ENCODE data around the gene SEC16A.

SEC16A gene

DNA sequence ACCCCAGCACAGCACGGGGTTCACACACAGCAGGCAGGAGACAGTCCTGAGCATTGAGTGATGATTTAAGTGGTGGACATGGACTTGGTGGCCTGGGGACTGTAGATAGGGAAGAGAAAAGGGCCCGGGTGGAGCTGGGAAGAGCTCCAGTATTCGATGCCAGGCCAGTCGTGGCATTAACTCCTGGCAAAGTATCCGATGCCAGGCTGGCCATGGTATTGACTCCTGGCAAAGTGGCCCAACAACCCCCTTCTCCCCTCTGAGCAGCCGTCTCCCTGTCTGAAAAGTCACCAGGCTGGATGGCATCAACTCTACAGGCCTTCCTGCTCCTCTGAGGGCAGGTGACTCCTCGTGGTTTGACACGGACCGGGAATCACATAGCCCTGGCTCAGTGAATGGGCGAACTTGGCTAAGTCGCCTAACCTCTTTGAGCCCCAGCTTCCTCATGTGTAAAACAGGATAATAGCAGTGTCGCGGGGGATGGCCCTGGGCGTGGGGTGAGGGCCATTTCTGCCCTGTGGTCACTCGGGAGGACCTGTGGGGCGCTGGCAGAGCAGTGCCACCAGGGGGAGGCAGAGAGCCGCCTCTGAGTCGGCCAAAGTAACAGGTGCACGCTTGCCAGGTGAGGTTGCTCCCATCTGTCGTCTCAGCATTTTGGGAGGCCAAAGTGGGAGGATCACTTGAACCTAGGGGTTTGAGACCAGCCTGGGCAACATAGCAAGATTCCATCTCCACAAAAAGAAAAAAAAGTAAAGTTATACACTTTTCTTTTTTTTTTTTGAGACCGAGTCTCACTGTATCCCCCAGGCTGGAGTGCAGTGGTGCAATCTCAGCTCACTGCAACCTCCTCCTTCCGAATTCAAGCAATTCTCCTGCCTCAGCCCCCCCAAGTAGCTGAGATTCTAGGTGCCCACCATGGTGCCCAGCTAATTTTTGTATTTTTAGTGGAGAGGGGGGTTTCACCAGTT is 5.7 kb upstream of the SEC16A start:
- Mint-ChIP-seq H3K27me3 (peaks cover 27% of the 10 kb centered on the region), H3K9me3 (peaks cover 2% of the 10 kb centered on the region), H3K36me3 (no peaks in the 10 kb centered on the region), H3K4me3 (no peak overlapping the region), H3K4me1 (peaks cover 7% of the 10 kb centered on the region), H3K27ac (no peak overlapping the region)
- CTCF ChIA-PET = interaction anchor here (0.6 to 7.6 kb wide), 11 partner anchors 45 to 288 kb away, joined by 3 to 166 read pairs (median 3); no protein-coding TSS in a partner anchor
- peak; percentile 84 for DNase-seq

DNA sequence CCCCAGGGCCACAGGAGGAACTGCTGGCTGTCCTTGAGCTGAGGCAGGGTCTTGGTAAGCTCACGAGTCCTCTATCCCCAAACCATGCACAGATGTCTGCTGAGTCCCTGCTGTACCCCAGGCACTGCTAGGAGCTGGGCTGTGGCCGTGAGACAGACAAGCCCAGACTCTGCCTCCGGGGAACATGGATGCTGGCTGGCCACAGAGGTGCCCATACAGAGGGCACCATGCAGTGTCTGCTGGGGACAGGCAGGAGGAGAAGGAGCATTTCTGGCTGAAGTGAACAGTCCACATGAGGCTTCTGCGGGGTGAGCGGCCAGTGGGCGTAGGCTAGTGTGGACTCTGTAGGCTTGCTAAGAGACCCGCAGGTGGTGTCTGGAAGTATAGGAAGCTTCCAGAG is 4.8 kb upstream of the SEC16A start:
- Mint-ChIP-seq H3K9me3 (peaks cover 2% of the 10 kb centered on the region), H3K36me3 (peaks cover 2% of the 10 kb centered on the region), H3K4me1 (peaks cover 7% of the 10 kb centered on the region), H3K27me3 (peaks cover 27% of the 10 kb centered on the region), H3K27ac (no peak overlapping the region), H3K4me3 (no peak overlapping the region)
- no peak for DNase-seq
- CTCF ChIA-PET = interaction anchor here (0.6 to 7.6 kb wide), 12 partner anchors 46 to 231 kb away, joined by 3 to 166 read pairs (median 3); no protein-coding TSS in a partner anchor

DNA sequence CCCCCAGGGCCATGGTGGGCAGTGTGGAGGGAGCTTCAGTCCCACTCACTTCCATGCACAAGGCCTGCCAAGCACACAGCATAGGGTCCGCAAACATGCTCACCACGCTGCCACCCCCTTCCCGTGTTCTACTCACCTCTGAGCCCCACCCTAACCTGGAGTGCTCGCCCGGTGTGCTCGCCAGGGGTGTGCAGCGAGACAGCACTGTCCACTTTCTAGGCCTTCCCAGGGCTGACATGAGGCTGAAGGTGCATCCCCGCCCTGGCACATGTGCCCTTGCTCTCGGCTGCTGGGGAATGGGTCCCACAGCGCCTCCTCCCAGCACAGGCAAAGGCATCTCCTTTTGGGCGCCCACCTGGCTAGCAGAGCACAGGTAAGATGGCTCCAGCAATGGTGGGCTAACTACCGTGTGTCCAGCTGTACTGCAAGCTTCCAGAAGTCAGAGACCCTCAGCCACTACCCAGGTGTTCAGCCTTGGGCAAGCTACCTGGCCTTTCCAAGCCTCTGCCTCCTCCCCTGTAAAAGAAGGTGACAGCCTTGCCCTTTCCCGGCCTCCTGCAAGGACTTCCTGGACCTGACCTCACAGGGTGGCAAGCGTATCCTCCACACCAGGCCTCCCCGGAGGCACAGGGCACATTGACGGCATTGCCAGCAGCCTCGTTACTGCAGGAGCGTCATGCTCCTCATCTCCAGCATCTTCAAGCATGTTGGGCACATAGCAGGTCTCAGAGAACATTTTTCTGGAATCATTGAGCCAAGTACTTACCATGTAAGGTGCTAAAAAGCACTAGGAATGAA is 4.2 kb upstream of the SEC16A start:
- no peak overlapping the region for H3K27ac Mint-ChIP-seq
- H3K4me3 Mint-ChIP-seq = no peak overlapping the region
- peaks cover 27% of the 10 kb centered on the region for H3K27me3 Mint-ChIP-seq
- no peaks in the 10 kb centered on the region for H3K9me3 Mint-ChIP-seq
- CTCF ChIA-PET = interaction anchor here (0.6 to 7.6 kb wide), 11 partner anchors 9 to 181 kb away, joined by 3 to 166 read pairs (median 4); no protein-coding TSS in a partner anchor
- H3K36me3 Mint-ChIP-seq = peaks cover 5% of the 10 kb centered on the region
- H3K4me1 Mint-ChIP-seq = peaks cover 11% of the 10 kb centered on the region
- no peak for DNase-seq

DNA sequence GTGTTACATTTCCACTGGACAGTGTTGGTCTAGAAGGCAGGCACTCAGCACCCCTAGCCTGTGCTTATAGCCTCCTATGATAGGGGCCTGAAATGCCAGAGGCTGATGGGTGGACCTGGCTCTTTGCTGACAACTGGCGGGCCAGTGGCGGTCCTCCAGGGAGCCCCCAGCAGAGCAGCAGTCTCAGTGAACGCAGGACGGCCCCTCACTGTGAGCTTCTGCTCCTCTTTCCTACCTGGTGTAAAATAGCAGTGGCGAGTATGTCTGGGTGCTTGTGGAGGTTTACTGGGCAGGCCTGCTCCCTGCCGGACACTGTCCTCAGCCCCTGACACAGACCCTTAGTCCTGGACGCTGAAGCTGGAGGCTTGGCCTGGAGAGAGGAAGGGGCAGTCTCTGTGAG is 3.3 kb upstream of the SEC16A start:
- Mint-ChIP-seq H3K36me3 (peaks cover 5% of the 10 kb centered on the region), H3K9me3 (no peaks in the 10 kb centered on the region), H3K4me3 (no peak overlapping the region), H3K27ac (no peak overlapping the region), H3K4me1 (peaks cover 20% of the 10 kb centered on the region), H3K27me3 (peaks cover 27% of the 10 kb centered on the region)
- DNase-seq = no peak
- CTCF ChIA-PET = interaction anchor here (0.6 to 7.6 kb wide), 13 partner anchors 10 to 182 kb away, joined by 3 to 166 read pairs (median 4); no protein-coding TSS in a partner anchor

DNA sequence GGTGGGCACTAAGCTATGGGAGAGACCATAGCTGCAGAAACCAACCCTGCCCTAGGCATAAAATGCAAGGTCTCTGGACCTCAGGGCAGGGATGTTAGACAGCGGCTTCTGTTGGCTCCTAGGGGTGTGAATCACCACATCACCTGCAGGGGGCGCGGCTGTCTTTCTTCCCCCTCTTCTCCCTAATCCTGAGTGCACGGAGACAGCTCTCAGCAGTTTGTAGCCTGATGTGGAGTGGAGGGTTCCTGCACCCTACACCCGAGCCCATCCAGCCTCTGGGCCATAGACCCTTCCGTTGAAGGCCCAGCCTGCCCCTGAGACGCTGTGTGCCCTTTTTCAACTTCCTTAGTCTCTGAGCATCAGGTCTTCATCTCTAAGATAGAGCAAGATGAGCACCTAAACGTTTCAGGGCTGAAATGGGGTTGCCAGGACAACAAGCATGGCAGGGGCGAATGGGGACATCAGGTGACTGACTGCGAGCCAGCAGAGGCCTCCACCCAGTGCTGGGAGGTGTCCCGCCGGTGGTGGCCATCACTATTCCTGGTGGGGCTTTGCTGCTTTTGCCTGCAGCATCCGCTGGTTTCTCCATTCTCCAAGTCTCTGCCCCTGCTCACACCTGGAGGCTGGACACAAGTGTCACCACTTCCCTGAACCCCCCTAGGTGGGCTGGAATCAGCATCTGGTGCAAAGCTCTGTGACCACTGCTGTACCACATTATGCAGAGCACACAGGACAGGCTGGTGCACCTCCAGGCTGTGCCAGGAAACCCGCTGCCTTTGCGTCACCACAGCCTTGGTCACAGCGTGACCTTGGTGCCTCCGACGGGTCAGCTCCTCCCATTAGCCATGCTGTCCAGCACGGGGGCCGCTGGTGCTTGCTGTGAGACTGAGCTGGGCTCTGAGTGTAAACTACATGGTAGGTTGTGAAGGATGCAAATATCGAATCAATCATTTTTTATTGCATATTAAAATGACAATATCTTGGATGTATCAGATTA is 2.5 kb upstream of the SEC16A start:
- Mint-ChIP-seq H3K27me3 (peaks cover 27% of the 10 kb centered on the region), H3K9me3 (no peaks in the 10 kb centered on the region), H3K36me3 (peaks cover 5% of the 10 kb centered on the region), H3K4me1 (peaks cover 23% of the 10 kb centered on the region), H3K4me3 (peak overlapping the region; percentile 56), H3K27ac (peak overlapping the region; percentile 69)
- DNase-seq = peak; percentile 90
- CTCF ChIA-PET = interaction anchor here (0.6 to 7.6 kb wide), 18 partner anchors 11 to 182 kb away, joined by 3 to 166 read pairs (median 4); no protein-coding TSS in a partner anchor

DNA sequence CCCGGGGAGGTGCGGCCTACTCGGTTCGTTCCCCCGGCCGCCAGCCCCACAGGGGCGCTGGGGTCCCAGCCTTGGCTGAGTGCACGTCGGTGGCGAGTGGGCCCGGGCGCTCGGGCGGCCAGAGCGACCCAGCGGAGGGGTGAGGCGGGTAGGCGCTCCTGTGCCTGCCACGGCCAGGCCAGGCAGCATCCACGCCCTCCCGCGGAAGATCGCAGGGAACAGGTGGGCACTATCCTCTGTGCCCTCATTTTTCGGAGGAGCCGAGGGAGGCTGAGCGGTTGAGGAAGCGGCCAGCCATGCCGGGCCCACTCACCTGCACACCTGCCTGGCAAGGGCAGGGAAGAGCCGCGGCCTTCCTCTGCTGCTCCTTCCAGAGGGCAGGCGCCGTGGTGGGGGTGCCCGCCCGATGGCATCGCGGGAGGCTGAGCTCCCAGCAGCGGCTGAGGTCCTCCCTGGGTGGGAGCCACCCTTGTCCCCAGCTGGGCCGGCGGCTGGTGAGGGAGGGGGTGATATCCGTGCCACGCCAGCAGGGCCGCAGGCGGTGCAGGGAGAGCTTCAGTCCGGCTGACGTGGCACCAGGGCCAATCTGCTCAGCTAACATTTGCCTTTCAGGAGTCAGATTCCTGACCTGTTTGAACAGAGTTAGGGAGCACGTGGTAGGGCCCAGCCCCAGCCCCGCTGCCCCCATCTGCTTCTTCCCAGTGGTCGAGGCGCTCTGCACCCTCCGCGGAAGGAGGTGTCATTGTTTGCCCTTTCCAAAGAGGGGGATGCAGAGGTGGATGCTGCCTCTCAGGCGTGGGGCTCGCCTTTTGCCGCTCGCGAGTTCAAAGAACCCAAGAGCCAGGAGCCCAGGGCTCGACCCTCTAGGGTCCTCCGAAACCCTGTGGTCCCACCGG is 1.6 kb upstream of the SEC16A start:
- peaks cover 30% of the 10 kb centered on the region for H3K4me1 Mint-ChIP-seq
- H3K9me3 Mint-ChIP-seq = no peaks in the 10 kb centered on the region
- DNase-seq = no peak
- H3K4me3 Mint-ChIP-seq = peak overlapping the region; percentile 56
- peaks cover 24% of the 10 kb centered on the region for H3K27me3 Mint-ChIP-seq
- CTCF ChIA-PET = interaction anchor here (0.7 to 7.6 kb wide), 11 partner anchors 18 to 172 kb away, joined by 3 to 166 read pairs (median 6); no protein-coding TSS in a partner anchor
- peaks cover 8% of the 10 kb centered on the region for H3K36me3 Mint-ChIP-seq
- H3K27ac Mint-ChIP-seq = peak overlapping the region; percentile 69

DNA sequence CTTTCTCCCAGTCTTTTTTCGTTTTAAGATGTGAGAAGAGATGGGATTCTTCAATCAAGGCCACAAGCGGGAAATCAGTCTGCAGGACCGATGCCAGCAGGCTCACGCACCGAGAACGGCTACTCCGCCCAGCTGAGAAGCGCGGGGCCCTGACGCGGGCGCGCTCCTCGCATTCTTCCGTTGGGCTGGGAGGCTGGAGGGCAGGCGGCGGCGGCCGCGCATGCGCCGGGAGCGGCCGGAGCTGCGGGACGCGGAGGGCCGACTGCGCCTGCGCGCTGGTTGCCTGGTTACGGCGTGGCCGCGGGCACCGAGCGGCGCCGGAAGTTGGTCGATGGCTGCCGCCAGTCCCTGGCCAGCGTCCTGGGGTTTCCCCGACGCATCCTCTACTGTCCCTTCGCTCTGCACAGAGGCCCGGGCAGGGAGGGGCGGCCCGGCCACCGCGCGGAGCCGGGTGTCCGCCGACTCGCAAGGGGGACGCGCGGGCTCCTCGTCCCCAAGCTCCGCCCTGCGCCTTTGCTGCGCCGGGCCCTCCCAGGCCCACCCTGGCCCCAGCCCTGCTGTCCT is 831 bp upstream of the SEC16A start:
- peaks cover 30% of the 10 kb centered on the region for H3K4me1 Mint-ChIP-seq
- H3K4me3 Mint-ChIP-seq = peak overlapping the region; percentile 98
- no peaks in the 10 kb centered on the region for H3K9me3 Mint-ChIP-seq
- H3K27ac Mint-ChIP-seq = peak overlapping the region; percentile 99
- CTCF ChIA-PET = interaction anchor here (1.1 to 7.6 kb wide), 6 partner anchors 56 to 171 kb away, joined by 6 to 166 read pairs (median 20); no protein-coding TSS in a partner anchor
- DNase-seq = peak; percentile 95
- H3K27me3 Mint-ChIP-seq = peaks cover 24% of the 10 kb centered on the region
- H3K36me3 Mint-ChIP-seq = peaks cover 8% of the 10 kb centered on the region

DNA sequence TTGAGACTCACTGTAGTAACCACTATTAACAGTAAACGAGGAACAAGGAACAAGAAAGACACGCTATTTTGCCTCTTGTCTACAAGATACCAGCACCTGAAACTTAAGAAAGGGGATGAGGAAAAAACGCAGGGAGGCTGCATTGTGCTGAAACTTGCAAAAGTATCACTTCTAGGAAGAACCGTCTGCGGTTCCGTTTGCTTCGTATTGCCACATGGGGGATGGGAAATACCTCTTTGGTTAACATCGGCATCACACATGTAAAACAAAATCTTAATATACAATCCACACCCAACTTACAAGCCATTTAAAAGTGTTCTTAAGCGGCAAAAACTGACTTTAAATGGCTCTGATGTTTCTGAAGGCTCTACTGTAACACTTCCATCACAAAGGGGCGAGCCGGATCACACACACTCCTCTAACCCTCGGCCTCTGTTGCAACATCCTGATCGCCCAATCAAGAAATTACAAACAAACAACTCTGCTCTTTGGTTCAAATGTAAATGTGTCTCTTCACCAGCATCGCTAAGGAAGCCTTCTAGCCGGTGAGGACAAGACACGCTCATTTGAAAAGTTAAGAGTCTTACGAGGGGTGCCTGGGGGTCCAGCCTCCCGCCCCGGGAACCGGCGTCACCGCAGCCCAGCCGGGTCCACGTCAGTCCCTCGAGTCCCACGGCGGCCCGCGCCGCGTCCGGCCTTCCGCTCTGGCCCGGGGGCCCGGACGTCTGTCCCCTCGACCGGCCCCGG is 621 bp downstream of the SEC16A start:
- Mint-ChIP-seq H3K36me3 (peaks cover 12% of the 10 kb centered on the region), H3K4me3 (peak overlapping the region; percentile 98), H3K27ac (peak overlapping the region; percentile 99), H3K4me1 (peaks cover 30% of the 10 kb centered on the region), H3K27me3 (peaks cover 16% of the 10 kb centered on the region), H3K9me3 (no peaks in the 10 kb centered on the region)
- CTCF ChIA-PET = no interaction called here
- DNase-seq = no peak

DNA sequence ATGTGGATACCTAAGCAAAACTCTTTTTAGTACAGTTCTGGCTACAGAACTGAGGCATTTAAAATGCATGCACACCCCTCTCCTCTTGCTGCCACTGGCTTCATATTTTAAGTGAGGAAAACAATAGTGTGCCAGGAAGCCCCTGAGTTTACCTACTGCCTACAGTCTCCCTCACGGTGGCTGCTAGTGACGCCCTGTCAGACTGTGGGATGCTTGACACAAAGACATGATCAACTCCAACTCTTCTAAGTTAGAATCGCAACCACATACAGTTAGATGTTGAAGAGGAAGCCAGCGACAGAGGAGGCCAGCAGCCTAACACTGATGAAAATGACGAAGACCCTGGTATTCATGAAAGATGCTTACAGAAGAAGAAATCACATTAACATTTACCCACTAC is 1.3 kb downstream of the SEC16A start:
- Mint-ChIP-seq H3K27ac (peak overlapping the region; percentile 99), H3K36me3 (peaks cover 16% of the 10 kb centered on the region), H3K4me1 (peaks cover 30% of the 10 kb centered on the region), H3K9me3 (no peaks in the 10 kb centered on the region), H3K27me3 (peaks cover 9% of the 10 kb centered on the region), H3K4me3 (peak overlapping the region; percentile 98)
- DNase-seq = no peak
- CTCF ChIA-PET = no interaction called here

DNA sequence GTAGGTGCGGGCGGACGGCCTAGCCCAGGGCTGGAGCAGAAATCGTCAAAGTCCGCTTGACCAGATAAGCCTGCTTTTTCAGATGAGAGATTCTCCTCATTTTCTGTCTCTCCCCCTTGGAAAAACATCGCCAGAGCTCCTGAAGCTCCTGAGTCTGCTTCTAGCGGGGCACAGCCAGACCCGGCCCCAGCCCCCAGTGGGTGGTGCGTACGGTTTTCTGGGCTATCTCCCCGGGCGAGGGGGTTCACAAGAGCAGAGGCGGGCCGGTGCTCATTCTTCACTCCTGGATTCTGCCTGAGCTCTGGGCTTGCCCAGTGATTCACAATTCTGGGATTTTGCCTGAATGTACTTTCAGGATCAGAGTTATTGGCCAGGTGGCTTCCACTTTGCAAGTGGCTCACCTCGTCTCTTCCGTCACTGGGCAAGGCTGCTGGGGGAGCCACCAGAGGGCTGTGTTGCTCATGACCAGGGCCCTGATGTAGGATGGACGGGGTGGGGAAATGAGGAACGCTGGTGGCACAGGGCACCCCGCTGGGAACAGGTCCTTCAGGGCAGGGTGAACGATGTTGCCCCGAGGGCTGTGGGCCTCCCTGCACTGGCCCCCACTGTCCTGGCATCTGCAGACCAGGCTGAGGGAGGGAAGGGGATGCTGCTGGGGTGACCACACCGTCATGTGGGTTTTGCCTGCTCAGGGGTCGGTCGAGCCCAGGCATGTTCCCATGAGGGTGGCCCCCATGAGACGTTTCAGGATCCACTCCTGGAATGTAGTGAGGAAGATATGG is 6.3 kb downstream of the SEC16A start:
- CTCF ChIA-PET = no interaction called here
- Mint-ChIP-seq H3K36me3 (peaks cover 38% of the 10 kb centered on the region), H3K27ac (no peak overlapping the region), H3K4me1 (peaks cover 15% of the 10 kb centered on the region), H3K4me3 (no peak overlapping the region), H3K9me3 (no peaks in the 10 kb centered on the region), H3K27me3 (no peaks in the 10 kb centered on the region)
- DNase-seq = no peak

All from activated naive CD4-positive, alpha-beta T cell treated with anti-CD3 and anti-CD28 coated beads, Interleukin-2, amount 10 ng/mL, durations not matched to agents 7 days and 5 days (primary cell).